ENCODE results near the gene CUL5. TPM values are rescaled to one million over a fixed set of nuclear protein-coding genes. Genes with fewer than 3 reads are reported as not detected.

The CUL5 gene
- total and polyA plus RNA-seq, 2 of the 8 experiments (the other 6 are each of a cell fraction or from before 2014, with no cell fraction given), result 4.9 to 31.8 TPM

DNA sequence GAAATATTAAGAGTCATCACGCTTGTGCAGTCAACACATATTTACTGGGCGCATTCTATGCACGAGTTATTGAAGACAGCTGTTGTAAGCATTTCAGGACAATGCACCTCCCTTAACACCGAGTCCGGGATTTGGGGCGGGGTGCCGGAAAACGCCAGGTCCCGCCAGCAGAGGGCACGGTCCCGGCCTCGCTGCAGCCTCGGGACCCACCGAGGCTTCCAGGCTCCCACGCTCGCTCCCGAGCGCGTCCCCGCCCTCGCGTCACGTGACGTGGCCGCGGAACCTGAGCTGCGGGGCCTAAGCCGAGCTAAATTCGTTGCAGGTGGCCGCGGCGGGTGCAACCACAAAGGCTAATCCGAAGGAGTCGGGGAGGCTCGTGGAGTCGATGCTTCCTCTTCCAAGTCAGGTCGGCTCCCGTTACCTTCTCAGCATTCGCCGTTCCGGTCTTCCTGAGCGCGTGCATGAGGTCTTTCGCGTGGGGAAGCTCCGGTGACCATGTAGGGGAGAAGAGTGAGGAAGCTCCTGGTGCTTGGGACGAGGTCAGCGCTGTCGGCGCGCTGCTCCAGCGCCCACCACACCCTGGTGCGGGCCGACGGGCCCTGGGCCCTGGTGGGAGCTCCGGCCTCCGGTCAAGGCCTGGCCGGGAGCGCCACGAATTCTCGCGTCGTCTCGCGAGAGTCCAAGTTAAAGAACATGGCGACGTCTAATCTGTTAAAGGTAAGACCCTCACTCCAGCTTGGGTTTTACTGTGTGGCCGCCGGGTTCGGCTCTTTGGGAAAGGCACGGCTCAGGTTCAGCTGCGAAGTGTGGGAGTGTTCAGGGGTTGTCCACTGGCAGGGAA is at the start of gene CUL5 (continued):
- TF ChIP-seq BRCA1 (IDR thresholded peaks at IDR 0.05; ENCODE audit: low read depth, low read length) (peak; percentile 83), CTBP2 (IDR thresholded peaks at IDR 0.05; ENCODE audit: borderline replicate concordance, insufficient read depth, insufficient read length, low read length) (peak; percentile 40), SUZ12 (IDR thresholded peaks at IDR 0.05; ENCODE audit: low read length) (no peak), CBX8 (IDR thresholded peaks at IDR 0.05; ENCODE audit: borderline replicate concordance, low read depth, low read length) (no peak), EZH2 (IDR thresholded peaks at IDR 0.05; ENCODE audit: low read depth, low read length, severe bottlenecking) (no peak), HDAC2 (IDR thresholded peaks at IDR 0.05; ENCODE audit: borderline replicate concordance in 1 of 2, low read depth in 2 of 2, low read length in 2 of 2) (peak; percentile 30 to 95; a peak in 3 of 4 replicates), SIX5 (IDR thresholded peaks at IDR 0.05; ENCODE audit: low read depth, low read length) (no peak), RFX5 (IDR thresholded peaks at IDR 0.05; ENCODE audit: borderline replicate concordance, low read depth, low read length) (no peak), POLR2AphosphoS5 (IDR thresholded peaks at IDR 0.05; ENCODE audit: low read depth, low read length) (peak; percentile 53), SAP30 (IDR thresholded peaks at IDR 0.05; ENCODE audit: insufficient read depth, insufficient replicate concordance, low read length) (no peak), RAD21 (IDR thresholded peaks at IDR 0.05 in 1 of 2, conservative IDR thresholded peaks at IDR 0.05 in 1 of 2; ENCODE audit: low read depth in 2 of 2, low read length in 2 of 2) (peak; percentile 60 to 71), TEAD4 (IDR thresholded peaks at IDR 0.05; ENCODE audit: low read depth, low read length) (no peak), RNF2 (IDR thresholded peaks at IDR 0.05; ENCODE audit: borderline replicate concordance, low read depth, low read length, missing control alignments, poor library complexity, severe bottlenecking) (no peak), NRF1 (IDR thresholded peaks at IDR 0.05; ENCODE audit: low read depth, low read length) (no peak), KDM4A (IDR thresholded peaks at IDR 0.05; ENCODE audit: low read depth, low read length, severe bottlenecking) (peak; percentile 96), CHD1 (IDR thresholded peaks at IDR 0.05; ENCODE audit: low read depth, low read length) (no peak), CHD2 (IDR thresholded peaks at IDR 0.05; ENCODE audit: low read length) (peak; percentile 96)
- TF ChIP-seq, protein P1, sequence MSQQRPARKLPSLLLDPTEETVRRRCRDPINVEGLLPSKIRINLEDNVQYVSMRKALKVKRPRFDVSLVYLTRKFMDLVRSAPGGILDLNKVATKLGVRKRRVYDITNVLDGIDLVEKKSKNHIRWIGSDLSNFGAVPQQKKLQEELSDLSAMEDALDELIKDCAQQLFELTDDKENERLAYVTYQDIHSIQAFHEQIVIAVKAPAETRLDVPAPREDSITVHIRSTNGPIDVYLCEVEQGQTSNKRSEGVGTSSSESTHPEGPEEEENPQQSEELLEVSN (IDR thresholded peaks at IDR 0.05), result peak; percentile 28; the same call in 1 of the 2 replicates
- TF ChIP-seq, protein P2, sequence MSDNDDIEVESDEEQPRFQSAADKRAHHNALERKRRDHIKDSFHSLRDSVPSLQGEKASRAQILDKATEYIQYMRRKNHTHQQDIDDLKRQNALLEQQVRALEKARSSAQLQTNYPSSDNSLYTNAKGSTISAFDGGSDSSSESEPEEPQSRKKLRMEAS (IDR thresholded peaks at IDR 0.05), result peak; percentile 76
- TF ChIP-seq, protein P3, sequence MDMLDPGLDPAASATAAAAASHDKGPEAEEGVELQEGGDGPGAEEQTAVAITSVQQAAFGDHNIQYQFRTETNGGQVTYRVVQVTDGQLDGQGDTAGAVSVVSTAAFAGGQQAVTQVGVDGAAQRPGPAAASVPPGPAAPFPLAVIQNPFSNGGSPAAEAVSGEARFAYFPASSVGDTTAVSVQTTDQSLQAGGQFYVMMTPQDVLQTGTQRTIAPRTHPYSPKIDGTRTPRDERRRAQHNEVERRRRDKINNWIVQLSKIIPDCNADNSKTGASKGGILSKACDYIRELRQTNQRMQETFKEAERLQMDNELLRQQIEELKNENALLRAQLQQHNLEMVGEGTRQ (IDR thresholded peaks at IDR 0.05; ENCODE audit: low read length), result peak; percentile 95
